ENCODE measurements around the gene KCND3.

KCND3 gene

GRCh38 chr1:111988377-111988742, 1.1 kb downstream of the KCND3 start:
- DNase-seq = no peak

GRCh38 chr1:111987502-111987901, 2.0 kb downstream of the KCND3 start:
- DNase-seq = no peak

GRCh38 chr1:111983500-111983899, 6.0 kb downstream of the KCND3 start:
- DNase-seq = no peak

GRCh38 chr1:111982428-111982827, 7.0 kb downstream of the KCND3 start:
- DNase-seq = no peak

- DNase-seq = no peak
These were observed 7.6 kb downstream of the KCND3 start for GRCh38 chr1:111981871-111982270.

- no peak for DNase-seq
These were observed 8.4 kb downstream of the KCND3 start for GRCh38 chr1:111981090-111981489.

GRCh38 chr1:111980686-111981085, 8.8 kb downstream of the KCND3 start:
- no peak for DNase-seq

GRCh38 chr1:111978695-111979094, 10.8 kb downstream of the KCND3 start:
- DNase-seq = no peak

- DNase-seq = no peak
These were observed 12.1 kb downstream of the KCND3 start for GRCh38 chr1:111977378-111977777.

- no peak for DNase-seq
These were observed 12.6 kb downstream of the KCND3 start for GRCh38 chr1:111976842-111977241.

- no peak for DNase-seq
These were observed 13.1 kb downstream of the KCND3 start for GRCh38 chr1:111976332-111976731.

GRCh38 chr1:111973150-111973790, 16.2 kb downstream of the KCND3 start:
- DNase-seq = no peak

- no peak for DNase-seq
These were observed 18.1 kb downstream of the KCND3 start for GRCh38 chr1:111971396-111971795.

GRCh38 chr1:111968511-111968910, 21.0 kb downstream of the KCND3 start:
- DNase-seq = no peak

GRCh38 chr1:111967886-111968285, 21.6 kb downstream of the KCND3 start:
- DNase-seq = no peak

GRCh38 chr1:111967067-111967690, 22.3 kb downstream of the KCND3 start:
- DNase-seq = no peak

GRCh38 chr1:111965781-111966443, 23.6 kb downstream of the KCND3 start:
- no peak for DNase-seq

- DNase-seq = peak; percentile 43 to 71
These were observed 25.3 kb downstream of the KCND3 start for GRCh38 chr1:111963985-111964738.

GRCh38 chr1:111961773-111962565, 27.5 kb downstream of the KCND3 start:
- DNase-seq = peak; percentile 88 to 97

GRCh38 chr1:111961016-111961415, 28.5 kb downstream of the KCND3 start:
- DNase-seq = peak in 1 of 2 experiments; percentile 57

GRCh38 chr1:111959436-111959835, 30.0 kb downstream of the KCND3 start:
- DNase-seq = no peak

- DNase-seq = peak in 1 of 2 experiments; percentile 29
These were observed 30.6 kb downstream of the KCND3 start for GRCh38 chr1:111958851-111959250.

- no peak for DNase-seq
These were observed 31.4 kb downstream of the KCND3 start for GRCh38 chr1:111958075-111958474.

Measured in NCI-H446 (cell line).